HUES64 (cell line): ENCODE data around the gene CARD10.

Experiments
- H3K27ac ChIP-seq: 2 replicates; pipeline ENCODE4 v1.7.0; 2013; ENCODE audit warnings: low read depth, low read length, inconsistent platforms
- H3K27me3 ChIP-seq: 2 replicates; pipeline ENCODE4 v1.6.1; 2013; ENCODE audit warnings: mild to moderate bottlenecking, low read length; ENCODE audit not compliant: insufficient read depth
- H3K36me3 ChIP-seq: 2 replicates; pipeline ENCODE4 v1.6.1; 2013; ENCODE audit warnings: mild to moderate bottlenecking, low read length; ENCODE audit not compliant: insufficient read depth
- H3K4me1 ChIP-seq: 2 replicates; pipeline ENCODE4 v1.6.1; 2013; ENCODE audit warnings: mild to moderate bottlenecking, low read length, moderate library complexity; ENCODE audit not compliant: insufficient read depth
- H3K4me3 ChIP-seq: 2 replicates; pipeline ENCODE4 v1.5.1; 2013; ENCODE audit warnings: mild to moderate bottlenecking, low read length, moderate library complexity
- H3K9ac ChIP-seq: 2 replicates; pipeline ENCODE4 v1.6.1; 2013; ENCODE audit warnings: mild to moderate bottlenecking, low read depth, low read length
- H3K9me3 ChIP-seq: 2 replicates; pipeline ENCODE4 v1.6.1; 2013; ENCODE audit warnings: low read depth, low read length; ENCODE audit not compliant: insufficient read depth
- WGBS: fragments of 150-250, 120-280 bp; methylation state at CpG from one replicate; pipeline ENCODE4 v1.1.7; 2013; ENCODE audit warnings: missing lambda C conversion rate; 5-methylcytosine and 5-hydroxymethylcytosine counted together

The CARD10 gene

GRCh38 chr22:37509059-37509860 lies 10.0 kb downstream of the CARD10 start:
- Histone ChIP-seq H3K36me3 (0 out of 2 replicates have a peak, but pooled peaks cover 4% of the 10 kb centered on the region), H3K27ac (no peak overlapping the region), H3K4me1 (no peaks in the 10 kb centered on the region; the same call in 1 of the 2 replicates), H3K9me3 (no peaks in the 10 kb centered on the region), H3K9ac (no peak overlapping the region), H3K27me3 (no peaks in the 10 kb centered on the region), H3K4me3 (no peak overlapping the region)
- WGBS, result 84% methylated on average over 9 of the region's 10 CpGs

GRCh38 chr22:37508431-37508992 lies 10.7 kb downstream of the CARD10 start:
- H3K27ac ChIP-seq, result no peak overlapping the region
- WGBS, result 91% methylated on average over 19 of the region's 22 CpGs
- H3K4me3 ChIP-seq, result no peak overlapping the region
- H3K27me3 ChIP-seq, result no peaks in the 10 kb centered on the region
- no peaks in the 10 kb centered on the region for H3K9me3 ChIP-seq
- no peaks in the 10 kb centered on the region; the same call in 1 of the 2 replicates for H3K4me1 ChIP-seq
- H3K36me3 ChIP-seq, result 0 out of 2 replicates have a peak, but pooled peaks cover 7% of the 10 kb centered on the region
- 0 out of 2 replicates have a peak overlapping the region, but pooled peaks have one; percentile 38 for H3K9ac ChIP-seq

GRCh38 chr22:37507731-37508130 lies 11.5 kb downstream of the CARD10 start:
- no peaks in the 10 kb centered on the region; the same call in 1 of the 2 replicates for H3K4me1 ChIP-seq
- no peak overlapping the region for H3K27ac ChIP-seq
- H3K4me3 ChIP-seq, result no peak overlapping the region
- H3K9ac ChIP-seq, result no peak overlapping the region
- H3K9me3 ChIP-seq, result no peaks in the 10 kb centered on the region
- 94% methylated on average over 10 of the region's 10 CpGs for WGBS
- no peaks in the 10 kb centered on the region for H3K27me3 ChIP-seq
- H3K36me3 ChIP-seq, result 0 out of 2 replicates have a peak, but pooled peaks cover 7% of the 10 kb centered on the region

GRCh38 chr22:37505989-37506388 lies 13.2 kb downstream of the CARD10 start:
- H3K27me3 ChIP-seq, result no peaks in the 10 kb centered on the region
- 0 out of 2 replicates have a peak, but pooled peaks cover 7% of the 10 kb centered on the region for H3K36me3 ChIP-seq
- H3K9me3 ChIP-seq, result no peaks in the 10 kb centered on the region
- no peak overlapping the region for H3K4me3 ChIP-seq
- no peak overlapping the region for H3K27ac ChIP-seq
- WGBS, result 92% methylated on average over 14 of the region's 14 CpGs
- H3K4me1 ChIP-seq, result peaks cover 8% of the 10 kb centered on the region
- H3K9ac ChIP-seq, result no peak overlapping the region

GRCh38 chr22:37505565-37505964 lies 13.7 kb downstream of the CARD10 start:
- 94% methylated on average over 4 of the region's 4 CpGs for WGBS
- Histone ChIP-seq H3K9me3 (no peaks in the 10 kb centered on the region), H3K36me3 (0 out of 2 replicates have a peak, but pooled peaks cover 7% of the 10 kb centered on the region), H3K4me1 (peaks cover 8% of the 10 kb centered on the region), H3K27ac (no peak overlapping the region), H3K4me3 (no peak overlapping the region), H3K27me3 (no peaks in the 10 kb centered on the region), H3K9ac (no peak overlapping the region)

GRCh38 chr22:37504964-37505363 lies 14.3 kb downstream of the CARD10 start:
- 90% methylated on average over 4 of the region's 4 CpGs for WGBS
- peaks cover 8% of the 10 kb centered on the region for H3K4me1 ChIP-seq
- no peak overlapping the region for H3K27ac ChIP-seq
- no peaks in the 10 kb centered on the region for H3K9me3 ChIP-seq
- no peaks in the 10 kb centered on the region for H3K27me3 ChIP-seq
- H3K9ac ChIP-seq, result no peak overlapping the region
- 0 out of 2 replicates have a peak, but pooled peaks cover 7% of the 10 kb centered on the region for H3K36me3 ChIP-seq
- no peak overlapping the region for H3K4me3 ChIP-seq

GRCh38 chr22:37503850-37504249 lies 15.4 kb downstream of the CARD10 start:
- Histone ChIP-seq H3K36me3 (0 out of 2 replicates have a peak, but pooled peaks cover 7% of the 10 kb centered on the region), H3K9ac (no peak overlapping the region), H3K9me3 (no peaks in the 10 kb centered on the region), H3K27me3 (no peaks in the 10 kb centered on the region), H3K4me1 (peaks cover 8% of the 10 kb centered on the region), H3K27ac (no peak overlapping the region), H3K4me3 (no peak overlapping the region)
- WGBS, result 92% methylated on average over 11 of the region's 11 CpGs

GRCh38 chr22:37503183-37503683 lies 16.0 kb downstream of the CARD10 start:
- 87% methylated on average over 3 of the region's 3 CpGs for WGBS
- Histone ChIP-seq H3K36me3 (0 out of 2 replicates have a peak, but pooled peaks cover 7% of the 10 kb centered on the region), H3K9me3 (no peaks in the 10 kb centered on the region), H3K9ac (no peak overlapping the region), H3K4me1 (peaks cover 8% of the 10 kb centered on the region), H3K27ac (no peak overlapping the region), H3K27me3 (no peaks in the 10 kb centered on the region), H3K4me3 (no peak overlapping the region)

GRCh38 chr22:37502342-37503182 lies 16.7 kb downstream of the CARD10 start:
- H3K9me3 ChIP-seq, result no peaks in the 10 kb centered on the region
- H3K27ac ChIP-seq, result no peak overlapping the region
- WGBS, result 90% methylated on average over 16 of the region's 16 CpGs
- no peaks in the 10 kb centered on the region for H3K27me3 ChIP-seq
- no peak overlapping the region for H3K9ac ChIP-seq
- no peak overlapping the region for H3K4me3 ChIP-seq
- 0 out of 2 replicates have a peak, but pooled peaks cover 7% of the 10 kb centered on the region for H3K36me3 ChIP-seq
- H3K4me1 ChIP-seq, result peaks cover 8% of the 10 kb centered on the region

GRCh38 chr22:37501610-37502341 lies 17.4 kb downstream of the CARD10 start:
- Histone ChIP-seq H3K9ac (peak overlapping the region; percentile 7; the same call in 1 of the 2 replicates), H3K9me3 (no peaks in the 10 kb centered on the region), H3K4me1 (peaks cover 8% of the 10 kb centered on the region), H3K27ac (no peak overlapping the region; the same call in 1 of the 2 replicates), H3K4me3 (no peak overlapping the region), H3K36me3 (0 out of 2 replicates have a peak, but pooled peaks cover 5% of the 10 kb centered on the region), H3K27me3 (no peaks in the 10 kb centered on the region)
- 59% methylated on average over 14 of the region's 14 CpGs for WGBS
